NK-92 treated with Interleukin-12 subunit alpha and Interleukin-12 subunit beta, amount 100 ng/mL, for 24 hours (cell line): ENCODE results near the gene ARID5B.

Source experiments
- DNase-seq: peaks from one replicate; lab custom pipeline; 2025; lab: John Stamatoyannopoulos, UW

ARID5B gene

DNA sequence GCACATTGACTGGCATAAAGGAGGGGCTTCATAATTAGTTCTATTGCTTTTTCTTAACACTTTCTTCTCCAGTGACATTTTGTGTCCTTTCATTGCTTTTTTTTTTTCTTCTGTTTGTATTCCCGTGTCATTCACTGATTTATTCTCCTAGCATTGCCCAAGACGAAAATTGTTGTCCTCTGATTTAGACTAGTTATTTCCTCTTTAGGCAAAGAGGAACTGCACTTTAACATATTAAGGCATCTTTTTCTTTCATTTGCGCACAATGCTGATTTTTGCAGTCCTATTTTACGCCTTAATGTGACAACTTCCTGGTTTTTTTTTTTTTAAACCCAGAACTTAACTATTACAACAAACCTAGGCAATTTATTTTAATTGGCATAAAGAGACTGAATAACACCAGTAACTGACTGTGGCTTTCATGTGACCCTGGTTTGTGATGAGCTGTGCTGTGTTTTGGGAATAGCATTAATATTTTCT, 39.7 kb downstream of the ARID5B start:
- no peak for DNase-seq

DNA sequence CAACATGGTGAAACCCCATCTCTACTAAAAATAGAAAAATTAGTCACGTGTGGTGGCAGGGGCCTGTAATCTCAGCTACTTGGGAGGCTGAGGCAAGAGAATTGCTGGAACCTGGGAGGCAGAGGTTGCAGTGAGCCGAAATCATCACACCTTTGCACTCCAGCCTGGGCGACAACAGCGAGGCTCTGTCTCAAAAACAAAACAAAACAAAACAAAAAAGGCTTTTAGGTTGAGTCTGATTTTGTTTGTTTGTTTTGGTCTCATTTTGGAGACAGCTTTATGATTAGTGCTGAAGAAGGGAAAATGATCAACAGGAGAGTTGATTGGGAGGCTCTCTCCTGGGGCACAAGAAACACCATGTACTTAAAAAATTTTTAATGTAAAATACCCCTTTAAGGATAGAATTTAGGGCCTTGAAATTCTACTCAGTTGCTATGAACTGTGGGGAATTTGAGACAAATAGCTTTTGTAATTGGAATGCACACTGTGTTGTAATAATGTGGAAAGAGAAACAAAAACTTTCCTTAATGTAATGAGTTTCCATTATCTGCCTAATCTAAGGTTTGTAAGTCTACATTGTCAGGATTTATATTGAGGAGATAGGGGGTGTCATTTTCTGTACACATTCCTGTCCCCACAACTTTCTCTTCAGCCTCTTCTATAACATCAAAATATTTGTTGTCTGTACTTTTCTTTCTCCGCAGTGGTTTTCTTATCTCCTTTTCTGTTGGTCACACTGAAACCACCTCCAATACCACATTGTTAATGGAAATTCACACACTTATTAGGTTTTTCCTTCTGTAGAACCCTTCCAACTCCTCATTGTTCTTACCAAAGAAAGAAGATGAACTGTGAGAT, 41.3 kb downstream of the ARID5B start:
- no peak for DNase-seq

DNA sequence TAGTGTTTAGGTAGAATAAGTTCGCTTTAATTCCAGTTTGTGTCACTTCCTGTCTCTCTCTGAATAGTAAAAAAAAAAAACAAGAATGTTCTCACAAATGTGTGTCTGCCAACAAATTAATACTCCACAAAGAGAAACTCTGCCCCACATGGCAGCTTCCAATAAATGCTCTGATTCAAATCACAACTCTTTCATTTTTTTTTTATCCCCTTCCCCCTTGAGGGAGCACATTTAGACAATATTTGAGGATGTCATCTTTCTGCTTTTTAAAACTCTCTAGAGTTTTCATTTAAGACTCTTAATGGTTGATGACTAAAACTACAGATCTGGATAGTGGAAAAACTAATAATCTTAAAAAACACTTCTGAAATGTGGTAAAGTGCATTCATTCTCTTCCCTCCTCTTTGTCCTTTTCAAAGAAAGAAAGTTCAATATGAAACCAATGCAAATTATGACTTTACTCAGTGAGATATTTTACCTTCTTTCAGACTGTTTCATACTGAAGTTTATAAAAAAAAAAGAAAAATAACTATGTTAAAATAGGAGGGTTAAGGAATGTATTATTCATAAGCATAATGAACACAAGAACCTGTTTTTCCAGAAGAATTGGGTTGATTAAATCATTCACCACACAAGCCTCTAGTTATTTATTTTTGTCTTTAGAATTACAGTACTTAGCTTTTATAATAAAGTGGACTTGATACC, 42.3 kb downstream of the ARID5B start:
- DNase-seq, result no peak

DNA sequence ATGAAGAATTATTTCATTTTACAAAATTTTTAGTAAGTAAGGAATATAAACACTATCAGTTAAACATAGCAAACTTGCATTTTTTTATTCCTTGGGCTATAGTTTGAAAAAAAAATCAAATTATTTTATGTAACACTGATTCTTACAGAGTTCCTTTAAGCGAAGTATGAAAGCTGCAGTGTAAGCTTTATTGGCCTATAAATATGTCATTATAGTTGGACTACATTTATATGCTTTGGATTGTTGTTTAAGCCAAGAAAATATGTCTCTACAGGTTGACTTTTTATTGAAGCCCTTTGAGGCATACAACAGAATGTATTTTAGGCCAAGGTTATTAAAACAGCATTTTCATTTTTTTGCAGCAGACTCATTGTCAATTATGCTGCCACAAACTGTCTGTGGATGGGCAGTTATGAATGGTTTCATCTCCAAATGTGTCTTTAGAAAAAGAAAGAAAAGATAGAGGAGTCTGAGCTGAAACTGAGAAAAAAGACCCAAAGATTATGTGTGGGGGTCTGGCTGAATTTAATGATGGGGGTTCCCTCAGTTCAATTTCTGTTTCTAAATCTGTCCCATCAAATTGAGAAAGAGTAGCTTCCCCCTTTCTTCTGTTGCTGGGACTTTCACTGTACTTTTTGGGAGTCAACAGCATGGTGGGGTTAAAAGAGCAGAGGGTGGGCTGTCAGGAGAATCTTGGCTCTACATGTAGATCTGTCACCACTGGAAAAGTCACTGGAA, 43.1 kb downstream of the ARID5B start:
- no peak for DNase-seq

DNA sequence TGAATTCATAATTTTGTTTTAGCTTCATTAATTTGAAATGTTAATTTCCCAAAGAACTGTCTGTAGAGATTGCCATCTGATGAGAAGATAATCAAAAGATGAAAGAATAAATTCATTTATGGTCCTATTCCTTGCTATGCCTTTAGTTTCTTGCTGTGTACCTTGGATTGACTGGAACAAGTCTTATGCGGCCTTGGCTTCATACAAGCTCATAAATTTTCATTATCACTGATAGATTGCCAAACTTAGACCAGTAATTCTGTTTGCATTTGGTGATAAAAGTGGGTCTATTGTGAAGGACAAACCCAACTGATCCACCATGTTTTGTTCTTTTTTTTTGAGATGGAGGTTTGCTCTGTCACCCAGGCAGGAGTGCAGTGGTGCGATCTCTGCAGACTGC, 48.2 kb downstream of the ARID5B start:
- DNase-seq, result no peak

DNA sequence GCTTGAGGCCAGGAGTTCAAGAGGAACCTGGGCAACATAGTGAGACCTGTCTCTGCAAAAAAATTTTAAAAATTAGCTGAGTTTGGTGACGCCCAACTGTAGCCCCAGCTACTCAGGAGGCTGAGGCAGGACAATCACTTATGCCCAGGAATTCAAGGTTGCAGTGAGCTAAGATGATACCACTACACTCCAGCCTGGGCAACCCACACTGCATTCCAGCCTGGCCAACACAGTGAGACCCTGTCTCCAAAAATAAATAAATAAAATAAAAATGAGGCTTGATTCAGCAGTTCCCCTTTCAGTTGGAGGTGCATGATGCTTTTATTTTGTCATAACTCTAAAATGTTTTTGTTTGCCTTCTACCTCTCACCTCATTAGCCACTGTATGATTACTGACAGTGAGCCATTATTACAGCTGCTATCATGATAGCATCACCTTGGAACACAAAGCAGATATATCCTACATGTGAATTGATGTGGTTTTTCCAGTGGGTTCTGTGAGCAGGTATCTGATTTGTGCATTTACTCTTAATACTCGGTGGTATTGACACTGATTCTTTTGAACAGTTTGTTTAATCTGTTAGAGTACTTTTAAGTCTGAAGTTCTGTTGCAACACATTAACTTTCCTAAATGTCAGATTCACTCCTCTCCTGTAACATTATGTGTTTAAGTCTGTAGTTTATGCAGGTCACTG, 49.1 kb downstream of the ARID5B start:
- no peak for DNase-seq

DNA sequence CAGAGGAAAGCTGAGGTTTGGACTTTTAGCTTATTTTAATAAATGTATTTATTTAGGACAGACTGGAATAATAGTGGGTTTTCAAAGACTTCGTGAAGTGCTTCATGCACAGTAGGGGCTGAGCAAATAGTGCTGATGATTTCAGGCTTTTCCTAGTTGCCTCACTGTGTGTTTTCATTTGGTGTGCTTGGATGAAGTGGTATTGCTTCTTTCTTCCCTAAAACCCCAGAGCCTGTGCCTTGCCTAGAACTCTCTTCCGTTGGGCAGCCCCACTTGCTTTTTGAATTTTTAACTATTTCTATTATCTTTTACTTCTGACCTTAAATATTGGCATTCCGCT, 49.6 kb downstream of the ARID5B start:
- no peak for DNase-seq

DNA sequence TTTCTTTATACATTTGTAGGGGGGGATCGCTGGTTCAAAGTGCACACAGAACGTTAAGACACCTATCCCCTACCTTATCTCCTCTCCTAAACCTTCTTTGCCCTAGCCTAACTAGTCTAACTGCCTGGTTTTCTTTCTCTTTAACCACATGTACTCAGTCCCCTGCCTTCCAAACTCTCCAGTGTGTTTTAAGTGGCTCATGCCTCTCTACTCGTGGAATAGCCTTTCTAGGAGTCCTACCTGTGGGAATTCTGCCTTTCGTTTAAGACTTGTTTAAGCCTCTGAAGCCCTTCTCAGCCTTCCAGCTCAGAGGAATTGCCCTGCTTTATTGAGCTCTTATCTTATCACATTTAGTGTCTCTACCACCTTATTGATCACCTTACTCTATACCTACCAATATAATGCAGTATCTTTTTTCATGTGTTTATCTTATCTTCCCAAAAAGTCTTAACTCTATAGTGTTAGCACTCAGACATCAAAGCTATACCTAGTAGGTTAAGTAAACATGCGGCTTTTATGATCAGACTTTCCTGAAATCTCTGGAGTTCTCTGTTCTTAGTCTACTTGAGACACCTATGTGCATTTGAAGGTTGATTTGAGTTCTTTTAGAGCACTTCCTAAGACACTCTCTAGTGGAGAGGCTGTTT, 50.7 kb downstream of the ARID5B start:
- no peak for DNase-seq

DNA sequence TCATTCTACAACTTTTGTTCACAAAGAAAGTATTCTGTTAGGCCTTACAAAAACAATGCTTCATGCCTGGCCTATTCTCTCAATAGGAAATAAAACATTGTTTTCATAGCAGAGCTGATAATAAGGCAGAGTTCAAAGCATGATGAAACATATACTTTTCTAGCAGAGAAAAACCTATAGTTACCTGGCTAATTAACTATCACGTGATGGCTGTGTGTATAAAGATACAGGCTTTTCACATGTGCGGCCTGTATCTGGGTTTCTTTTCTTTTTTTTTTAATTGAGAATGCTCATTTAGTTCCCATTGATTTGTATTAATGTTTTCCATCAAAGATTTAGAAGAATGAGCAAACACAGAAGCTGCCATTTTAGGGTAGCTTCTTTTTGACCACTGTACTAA, 51.7 kb downstream of the ARID5B start:
- no peak for DNase-seq

DNA sequence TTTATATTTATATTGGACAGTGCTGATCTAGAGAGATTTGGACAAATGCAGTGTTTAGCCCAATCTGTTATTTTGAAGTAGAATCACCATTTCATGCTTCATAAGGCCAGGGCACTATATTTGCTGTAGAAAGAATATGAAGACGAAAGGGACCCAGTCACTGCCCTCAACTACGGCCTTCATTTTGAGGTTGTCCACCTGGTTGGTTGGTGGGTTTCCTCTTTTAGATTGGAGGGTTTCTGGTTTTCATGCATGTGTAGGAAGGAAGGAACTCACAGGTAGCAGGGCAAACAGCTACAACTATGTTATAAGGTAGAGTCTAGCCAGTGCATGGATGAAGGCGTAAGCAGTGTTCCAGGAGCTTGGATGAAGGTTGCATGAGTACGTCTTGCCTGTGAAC, 56.3 kb downstream of the ARID5B start:
- DNase-seq, result no peak

DNA sequence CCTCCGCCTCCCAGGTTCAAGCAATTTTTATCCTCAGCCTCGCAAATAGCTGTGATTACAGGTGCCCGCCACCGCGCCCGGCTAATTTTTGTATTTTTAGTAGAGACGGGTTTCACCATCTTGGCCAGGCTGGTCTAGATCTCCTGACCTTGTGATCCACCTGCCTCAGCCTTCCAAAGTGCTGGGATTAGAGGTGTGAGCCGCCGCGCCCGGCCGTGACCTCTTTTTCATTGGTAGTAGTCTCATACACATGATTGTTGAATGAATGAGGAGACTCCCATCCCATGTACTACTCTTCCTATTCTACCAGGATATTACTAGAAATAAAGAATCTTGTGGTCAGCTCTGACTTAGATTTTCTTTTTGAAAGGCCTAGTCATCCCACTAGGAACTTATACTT, 56.8 kb downstream of the ARID5B start:
- DNase-seq, result no peak

DNA sequence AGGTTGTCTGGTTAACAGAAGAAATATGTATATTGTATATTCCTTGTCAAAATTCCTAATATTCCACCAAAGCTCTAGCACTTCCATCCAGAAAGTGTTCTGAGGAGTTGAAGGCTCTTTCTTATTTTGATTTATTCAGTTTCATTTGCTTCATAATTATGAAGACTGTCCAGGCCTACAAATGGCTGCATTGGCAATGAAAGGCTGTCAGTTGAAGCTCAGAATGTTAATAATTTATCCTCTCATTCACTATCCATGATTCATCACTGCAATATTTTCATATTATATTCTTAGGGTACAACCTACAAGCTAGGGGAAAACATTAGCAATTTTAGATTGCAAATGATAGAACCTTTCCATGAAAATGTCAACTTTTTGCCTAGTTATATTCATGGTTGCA, 57.3 kb downstream of the ARID5B start:
- DNase-seq, result no peak

DNA sequence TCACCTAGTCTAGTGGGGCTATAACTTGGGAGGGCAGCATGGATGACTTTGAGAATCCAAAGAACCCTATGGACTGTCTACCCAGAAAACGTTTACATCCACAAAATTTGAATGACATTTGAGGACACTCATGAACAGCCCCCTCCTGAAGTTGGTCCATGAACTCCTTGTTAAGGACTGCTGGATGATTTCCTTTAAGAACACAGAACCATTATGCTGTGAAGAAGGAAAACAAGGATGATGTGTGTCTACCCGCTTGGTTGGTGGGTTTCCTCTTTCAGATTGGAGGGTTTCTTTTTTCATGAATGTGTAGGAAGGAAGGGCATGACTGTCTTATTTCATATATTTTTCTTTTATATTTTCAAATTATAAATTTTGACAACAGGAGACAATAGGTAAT, 58.3 kb downstream of the ARID5B start:
- no peak for DNase-seq

DNA sequence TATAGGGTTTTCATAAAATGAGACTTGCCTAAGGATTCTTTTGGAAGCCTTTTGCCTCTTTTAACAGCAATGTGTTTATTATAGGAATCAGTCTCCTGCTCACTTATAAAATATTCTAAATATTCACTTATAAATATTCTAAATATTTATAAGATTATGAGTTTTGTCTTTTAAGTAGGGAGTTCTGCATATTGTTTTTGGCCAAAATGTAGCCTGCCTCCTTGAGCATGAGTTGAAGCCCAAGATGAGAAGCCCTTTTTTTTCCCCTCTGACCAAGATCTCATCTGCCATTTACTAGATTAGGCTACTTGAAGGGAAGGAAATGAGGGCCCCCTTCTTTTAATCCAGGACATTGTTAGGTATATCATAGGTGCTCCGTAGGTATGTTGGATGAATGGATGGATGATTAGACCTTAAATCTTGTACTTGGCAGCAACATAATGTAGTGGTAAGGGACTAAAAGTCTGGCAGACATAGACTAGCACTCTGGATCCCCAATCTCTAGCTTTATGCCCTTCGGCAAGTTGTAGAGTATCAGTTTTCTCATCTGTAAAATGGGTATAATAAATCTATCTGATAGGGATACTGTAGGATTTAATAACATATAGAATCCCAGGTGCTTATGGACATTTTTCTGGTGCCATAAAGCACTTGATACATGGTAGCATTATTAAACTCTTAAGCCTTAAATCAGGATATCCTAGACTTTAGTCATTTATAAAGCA, 59.1 kb downstream of the ARID5B start:
- DNase-seq, result no peak

DNA sequence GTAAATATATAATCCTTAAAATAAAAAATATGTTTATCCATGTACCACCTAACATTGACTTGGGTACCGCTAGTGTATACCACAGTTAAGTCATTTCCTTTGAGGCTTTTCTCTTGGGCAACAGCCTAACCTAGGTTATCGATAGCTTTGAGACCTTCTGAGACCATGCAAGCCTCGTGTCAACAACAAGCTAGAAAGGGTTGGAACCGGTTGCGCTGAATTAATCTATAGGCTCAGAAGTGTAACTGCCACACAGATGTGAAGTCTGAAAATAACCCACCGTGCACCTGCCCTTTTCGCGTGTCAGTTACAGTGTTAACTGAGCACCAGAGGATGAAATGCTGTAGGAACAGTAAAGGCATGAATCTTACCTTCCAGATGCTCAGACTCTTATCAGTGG, 59.8 kb downstream of the ARID5B start:
- DNase-seq, result no peak

DNA sequence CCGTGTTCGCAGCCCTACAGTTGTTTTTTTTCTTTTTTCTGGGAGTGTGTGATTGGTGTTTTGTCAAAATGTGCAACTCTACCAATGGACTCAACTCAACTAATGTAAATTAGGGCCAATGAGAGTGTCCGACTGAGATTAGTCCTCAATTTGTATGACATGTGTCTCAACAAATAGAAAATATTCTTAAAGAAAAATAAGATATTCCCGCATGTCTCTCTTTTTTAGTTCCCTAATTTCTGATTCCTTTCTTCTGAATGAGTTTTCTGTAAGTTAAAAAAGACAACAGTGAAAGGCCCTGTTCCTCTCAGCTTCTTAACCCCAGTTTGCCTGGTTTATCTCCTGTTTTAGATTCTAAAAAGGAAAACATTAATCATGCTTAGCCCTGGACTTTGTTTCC, 61.5 kb downstream of the ARID5B start:
- no peak for DNase-seq

DNA sequence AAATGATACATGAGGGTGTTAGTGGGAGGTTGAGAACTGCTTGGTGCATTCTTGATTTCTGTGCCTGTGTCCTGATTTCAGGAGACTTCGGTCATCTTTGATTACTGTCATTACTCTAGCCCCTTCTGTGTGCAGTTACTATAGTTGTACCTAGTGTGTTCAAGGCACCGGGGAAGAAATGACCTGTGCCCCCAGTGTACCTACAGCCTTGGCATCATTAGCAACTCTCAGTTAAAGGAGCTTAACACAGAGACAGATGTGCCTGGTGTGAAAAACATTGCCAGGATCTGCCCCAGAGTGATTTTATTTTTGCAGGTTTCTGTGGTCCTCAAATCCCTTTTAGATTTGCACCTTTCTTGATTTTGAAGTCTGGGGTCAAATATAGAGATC, 62.2 kb downstream of the ARID5B start:
- DNase-seq, result no peak

DNA sequence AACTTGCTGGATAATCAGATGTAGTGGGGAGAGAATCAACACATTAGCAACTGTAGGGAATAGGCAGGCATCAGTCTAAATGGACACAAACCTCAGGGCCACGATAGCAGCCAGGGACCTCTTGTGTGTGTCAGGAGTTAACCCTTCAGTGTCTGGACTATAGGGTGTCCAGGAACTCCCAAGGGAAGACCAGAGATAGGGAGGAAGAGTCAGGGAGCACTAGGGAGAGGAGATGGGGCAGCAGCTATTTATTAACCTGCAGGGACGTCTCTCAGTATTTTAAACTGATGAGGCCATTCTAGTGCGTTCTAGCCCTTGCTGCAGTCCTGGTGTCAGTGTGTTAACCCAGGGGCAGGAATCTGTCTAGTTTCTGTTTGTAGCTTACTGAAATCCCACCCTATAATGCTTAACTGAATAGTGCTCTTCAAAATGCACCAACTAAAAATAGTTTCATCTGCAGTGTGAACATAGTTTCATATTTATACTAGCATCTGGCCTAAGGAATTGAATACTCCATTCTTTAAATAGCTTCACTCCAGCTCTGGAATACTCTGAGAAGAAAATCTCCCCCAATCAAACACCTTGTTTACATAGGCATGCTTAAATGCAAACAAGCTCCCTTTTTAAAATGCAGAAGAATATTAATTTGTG, 62.7 kb downstream of the ARID5B start:
- DNase-seq, result no peak

DNA sequence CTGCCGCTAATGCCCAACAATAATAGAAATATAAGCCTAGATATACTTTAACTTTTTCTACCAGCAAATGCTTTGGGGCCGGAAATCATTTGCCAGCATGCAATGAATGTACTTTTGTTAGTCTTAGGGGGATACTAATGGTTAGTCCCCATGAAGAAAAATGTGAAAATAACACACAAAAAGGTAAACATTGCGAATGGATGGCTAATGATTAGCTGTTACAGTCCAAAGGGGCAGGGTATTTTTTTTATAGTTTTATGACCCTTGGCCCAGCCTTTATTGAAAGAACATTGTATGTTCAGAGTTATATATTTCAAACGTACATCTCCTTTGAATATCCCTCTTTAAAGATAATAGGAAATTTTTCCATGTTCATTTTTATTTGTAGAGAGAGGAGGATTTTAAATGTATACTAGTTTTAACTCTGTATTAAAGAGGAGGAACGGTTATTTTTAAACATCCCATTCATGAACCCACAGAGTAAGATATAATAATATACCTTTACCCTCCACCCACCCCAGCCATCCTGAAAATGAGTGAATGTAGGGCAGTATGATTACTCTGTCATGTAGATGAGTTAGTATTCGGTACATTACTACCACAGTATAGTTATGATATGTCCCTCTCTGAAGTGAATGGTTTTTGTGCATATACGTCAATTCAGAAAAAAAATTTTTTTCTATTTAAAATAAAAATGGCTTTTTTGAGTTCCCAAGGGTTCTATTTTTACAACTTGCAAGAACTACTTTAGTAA, 63.6 kb downstream of the ARID5B start:
- no peak for DNase-seq
